Esophagus (tissue), 2 donors: ENCODE data around the gene ZMYND8. TPM values are rescaled to one million over a fixed set of nuclear protein-coding genes. Genes with fewer than 3 reads are reported as not detected.

Experiments
- H3K27ac ChIP-seq, 2 donors: one replicate each; pipeline ENCODE4 v1.5.1; 2013; ENCODE audit warnings: low read depth in 2 of 2, mild to moderate bottlenecking in 2 of 2, inconsistent platforms in 1 of 2, low read length in 1 of 2, moderate library complexity in 1 of 2
- H3K27me3 ChIP-seq, 2 donors: one replicate each; pipeline ENCODE4 v1.6.1; 2013; ENCODE audit warnings: low read length in 2 of 2, control low read depth in 1 of 2, mild to moderate bottlenecking in 1 of 2; ENCODE audit not compliant: insufficient read depth in 2 of 2, control insufficient read depth in 1 of 2
- H3K36me3 ChIP-seq, 2 donors: one replicate each; pipeline ENCODE4 v1.6.1; 2013; ENCODE audit warnings: low read length in 1 of 2; ENCODE audit not compliant: control insufficient read depth in 2 of 2, insufficient read depth in 2 of 2
- H3K4me1 ChIP-seq, 2 donors: one replicate each; pipeline ENCODE4 v1.6.1; 2013; ENCODE audit warnings: low read length in 1 of 2; ENCODE audit not compliant: control insufficient read depth in 2 of 2, insufficient read depth in 2 of 2
- H3K4me3 ChIP-seq, 2 donors: one replicate each; pipeline ENCODE4 v1.5.1; 2013; ENCODE audit warnings: low read length in 2 of 2, mild to moderate bottlenecking in 2 of 2, low read depth in 1 of 2, moderate library complexity in 1 of 2
- H3K9me3 ChIP-seq, 2 donors: one replicate each; pipeline ENCODE4 v1.6.1; 2013; ENCODE audit warnings: mild to moderate bottlenecking in 2 of 2, low read depth in 1 of 2, low read length in 1 of 2, moderate library complexity in 1 of 2; ENCODE audit not compliant: control insufficient read depth in 2 of 2, insufficient read depth in 1 of 2
- WGBS, 2 donors: extraction: QIAGEN DNeasy Blood & Tissue Kit; methylation state at CpG; one replicate each; pipeline ENCODE4 v1.1.7; 2013; 5-methylcytosine and 5-hydroxymethylcytosine counted together
- polyA plus RNA-seq, 2 donors: library from polyadenylated mRNA; stranded (reverse); fragments of 200-250 nt; gene quantifications; one replicate each; pipeline ENCODE4 v1.2.3, GENCODE V29; 2013
- donor health status: healthy with polysubstance abuse.
- donor health status: Bipolar disorder and iron deficiency.

The ZMYND8 gene
- polyA plus RNA-seq, 2 donors: 8.8 to 18.7 TPM

DNA sequence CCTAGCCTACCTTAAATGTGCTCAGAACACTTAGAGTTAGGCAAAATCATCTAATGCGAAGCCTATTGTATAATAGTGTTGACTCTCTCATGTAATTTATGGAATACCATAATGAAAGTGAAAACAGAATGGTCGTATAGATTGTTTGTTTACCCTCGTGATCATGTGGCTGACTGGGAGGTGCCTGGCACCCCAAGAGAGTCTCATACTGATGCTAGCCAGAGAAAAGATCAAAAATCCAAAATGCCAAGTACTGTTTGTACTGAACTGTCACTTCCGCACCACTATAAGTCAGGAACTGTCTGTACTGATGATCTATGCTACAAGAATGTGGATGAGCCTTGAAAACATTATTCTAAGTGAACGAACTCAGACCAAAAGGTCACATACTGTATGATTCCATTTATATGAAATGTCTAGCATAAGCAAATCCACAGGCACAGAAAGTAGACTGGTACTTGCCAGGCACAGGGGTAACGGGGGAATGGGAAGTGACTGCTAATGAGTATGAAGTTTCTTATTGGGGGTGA is 22.4 kb downstream of the ZMYND8 start:
- WGBS, 2 donors: 20 to 22% methylated on average over 6 of the region's 6 CpGs
- peak overlapping the region in 1 of 2 donors; percentile 27 for H3K4me3 ChIP-seq
- H3K36me3 ChIP-seq: peaks cover 0 to 3% of the 10 kb centered on the region in 2 donors
- no peaks in the 10 kb centered on the region for H3K9me3 ChIP-seq
- H3K4me1 ChIP-seq: peaks cover 0 to 10% of the 10 kb centered on the region in 2 donors
- no peaks in the 10 kb centered on the region for H3K27me3 ChIP-seq
- H3K27ac ChIP-seq: peak overlapping the region; percentile 66 to 85

GRCh38 chr20:47332381-47333206 is 23.9 kb downstream of the ZMYND8 start:
- no peaks in the 10 kb centered on the region for H3K9me3 ChIP-seq
- H3K4me1 ChIP-seq: peaks cover 0 to 15% of the 10 kb centered on the region in 2 donors
- peak overlapping the region in 1 of 2 donors; percentile 28 for H3K27ac ChIP-seq
- no peaks in the 10 kb centered on the region for H3K27me3 ChIP-seq
- H3K4me3 ChIP-seq: no peak overlapping the region
- peaks cover 0 to 3% of the 10 kb centered on the region in 2 donors for H3K36me3 ChIP-seq
- WGBS, 2 donors: 86 to 90% methylated on average over 8 of the region's 8 CpGs

DNA sequence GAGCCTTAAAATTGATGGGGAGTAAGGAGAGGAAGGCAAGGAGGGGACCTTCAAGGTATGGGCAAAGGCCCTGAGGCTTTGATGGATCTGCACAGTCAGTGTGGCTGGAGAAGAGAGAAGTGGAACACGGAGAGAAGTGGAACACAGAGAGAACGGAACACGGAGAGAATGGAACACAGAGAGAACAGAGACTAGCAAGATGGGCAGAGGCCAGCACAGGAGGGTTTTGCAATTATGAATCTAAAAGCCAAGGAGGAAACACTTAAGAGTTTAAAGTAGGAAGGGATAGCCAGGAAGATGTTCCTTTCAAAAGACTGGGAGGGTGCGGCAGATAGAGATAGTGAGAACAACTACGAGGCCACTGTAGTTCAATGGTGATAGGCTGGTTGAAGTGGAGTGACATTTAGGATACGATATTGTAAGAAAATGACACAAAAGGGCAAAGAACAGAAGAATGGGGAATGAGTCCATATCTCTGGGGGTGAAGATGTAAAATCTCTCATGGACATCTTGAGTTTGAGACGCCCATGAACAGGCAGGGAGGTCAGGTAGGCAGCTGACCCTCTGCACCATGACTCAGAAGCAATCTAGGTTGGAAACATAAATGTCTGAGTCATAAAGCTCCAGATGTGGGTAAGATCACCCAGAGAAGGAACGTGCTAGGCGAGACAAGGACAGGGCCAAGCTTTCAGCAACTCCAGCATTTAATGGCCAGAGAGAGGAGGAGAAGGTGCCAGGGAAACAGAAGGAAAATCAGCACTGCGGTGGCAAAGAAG is 25.4 kb downstream of the ZMYND8 start:
- WGBS, 2 donors: 72 to 74% methylated on average over 10 of the region's 10 CpGs
- Histone ChIP-seq H3K9me3 (no peaks in the 10 kb centered on the region), H3K4me1 (peaks cover 2 to 11% of the 10 kb centered on the region in 2 donors), H3K4me3 (no peak overlapping the region), H3K27me3 (no peaks in the 10 kb centered on the region), H3K27ac (peak overlapping the region; percentile 67 to 81), H3K36me3 (no peaks in the 10 kb centered on the region)

- WGBS, 2 donors: 80 to 83% methylated on average over 3 of the region's 3 CpGs
Observed at GRCh38 chr20:47330071-47330470, 26.4 kb downstream of the ZMYND8 start.

GRCh38 chr20:47328129-47328528 is 28.4 kb downstream of the ZMYND8 start:
- Histone ChIP-seq H3K4me3 (no peak overlapping the region), H3K36me3 (no peaks in the 10 kb centered on the region), H3K27ac (no peak overlapping the region), H3K4me1 (peaks cover 6 to 11% of the 10 kb centered on the region in 2 donors), H3K27me3 (no peaks in the 10 kb centered on the region), H3K9me3 (no peaks in the 10 kb centered on the region)
- 84 to 89% methylated on average over 1 of the region's 1 CpG for WGBS, 2 donors

More at GRCh38 chr20:47330071-47330470, 26.4 kb downstream of the ZMYND8 start:
- Histone ChIP-seq H3K4me3 (no peak overlapping the region), H3K9me3 (no peaks in the 10 kb centered on the region), H3K4me1 (peaks cover 2 to 11% of the 10 kb centered on the region in 2 donors), H3K36me3 (no peaks in the 10 kb centered on the region), H3K27ac (peak overlapping the region; percentile 11 to 38), H3K27me3 (no peaks in the 10 kb centered on the region)

DNA sequence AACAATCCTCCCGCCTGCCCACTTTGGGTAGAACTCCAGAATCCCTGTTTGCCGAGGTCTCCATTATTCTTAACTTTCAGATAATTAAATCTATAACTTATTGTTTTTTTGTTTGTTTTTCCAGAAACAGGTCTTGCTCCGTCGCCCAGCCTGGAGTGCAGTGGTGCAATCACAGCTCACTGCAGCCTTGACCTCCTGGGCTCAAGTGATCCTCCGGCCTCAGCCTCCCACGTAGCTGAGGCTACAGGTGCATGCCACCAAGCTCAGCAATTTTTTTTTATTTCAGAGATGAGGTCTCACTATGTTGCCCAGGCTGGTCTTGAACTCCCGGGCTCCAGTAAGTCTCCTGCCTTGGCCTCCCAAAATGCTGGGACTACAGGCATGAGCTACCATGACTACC is 28.8 kb downstream of the ZMYND8 start:
- H3K36me3 ChIP-seq: no peaks in the 10 kb centered on the region
- WGBS, 2 donors: 84 to 94% methylated on average over 7 of the region's 7 CpGs
- no peaks in the 10 kb centered on the region for H3K27me3 ChIP-seq
- no peak overlapping the region for H3K4me3 ChIP-seq
- H3K27ac ChIP-seq: no peak overlapping the region
- H3K4me1 ChIP-seq: peaks cover 6 to 13% of the 10 kb centered on the region in 2 donors
- H3K9me3 ChIP-seq: no peaks in the 10 kb centered on the region

DNA sequence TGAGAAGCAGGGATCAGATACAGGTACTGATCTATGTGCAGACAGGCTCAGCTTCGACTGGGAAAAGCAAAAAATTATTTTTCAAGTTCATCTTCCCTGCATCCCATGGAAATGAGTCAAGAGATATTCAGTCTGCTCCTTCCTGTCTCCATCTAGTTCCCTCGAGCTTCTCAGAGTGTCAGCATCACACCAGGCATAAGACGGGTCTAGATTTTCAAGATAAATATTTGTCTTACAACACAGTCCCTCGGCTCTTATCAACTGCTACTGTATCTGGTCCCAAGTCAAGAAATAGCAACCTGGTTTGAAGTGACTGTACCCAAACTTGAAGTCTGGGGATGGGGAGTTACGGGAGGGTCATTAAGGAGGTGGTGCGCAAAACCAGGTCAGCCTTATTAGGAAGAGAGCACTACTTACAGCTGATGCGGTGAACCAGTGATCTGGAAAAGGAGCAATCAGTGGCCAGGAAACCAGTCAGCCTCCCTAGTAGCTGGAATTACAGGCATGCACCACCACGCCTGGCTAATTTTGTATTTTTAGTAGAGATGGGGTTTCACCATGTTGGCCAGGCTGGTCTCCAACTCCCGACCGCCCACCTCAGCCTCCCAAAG is 29.7 kb downstream of the ZMYND8 start:
- Histone ChIP-seq H3K36me3 (no peaks in the 10 kb centered on the region), H3K4me1 (peaks cover 6 to 15% of the 10 kb centered on the region in 2 donors), H3K9me3 (no peaks in the 10 kb centered on the region), H3K27ac (peak overlapping the region in 1 of 2 donors; percentile 36), H3K4me3 (no peak overlapping the region), H3K27me3 (no peaks in the 10 kb centered on the region)
- WGBS, 2 donors: 82 to 83% methylated on average over 10 of the region's 10 CpGs

DNA sequence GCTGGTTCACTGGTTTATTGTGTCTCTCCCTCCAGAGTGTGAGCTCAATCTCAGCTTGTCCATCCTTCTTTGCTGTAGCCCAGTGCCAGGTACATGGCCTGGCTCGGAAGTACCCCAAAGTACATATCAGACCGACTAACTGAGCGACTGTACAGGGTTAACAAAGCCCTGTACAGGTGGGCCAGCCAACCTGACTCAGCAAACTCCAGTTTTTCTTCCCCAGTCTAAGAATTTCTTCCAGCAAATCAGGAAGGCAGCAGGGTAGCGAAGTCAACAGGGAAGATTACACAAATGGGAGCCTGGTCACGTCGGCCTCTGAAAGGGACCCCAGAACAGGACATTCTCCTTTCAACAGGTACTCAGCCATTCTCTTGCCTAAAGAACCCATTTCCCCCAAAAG is 31.3 kb downstream of the ZMYND8 start:
- H3K27me3 ChIP-seq: no peaks in the 10 kb centered on the region
- H3K27ac ChIP-seq: peak overlapping the region in 1 of 2 donors; percentile 29
- WGBS, 2 donors: 89 to 93% methylated on average over 6 of the region's 6 CpGs
- no peaks in the 10 kb centered on the region for H3K9me3 ChIP-seq
- no peaks in the 10 kb centered on the region for H3K36me3 ChIP-seq
- no peak overlapping the region for H3K4me3 ChIP-seq
- H3K4me1 ChIP-seq: peaks cover 6 to 12% of the 10 kb centered on the region in 2 donors
